Ecto neural progenitor cell (in vitro differentiated cells): ENCODE data around the gene CT45A6.
"Not testable (repeated sequence)": the region's sequence is repeated elsewhere in the genome, so short reads cannot be mapped to it uniquely, and the experiment has no call there.

ENCODE experiments used
- DNase-seq: peaks from one replicate; pipeline ENCODE4 v3.0.0-alpha.2; 2018; ENCODE audit warnings: low spot score

Gene CT45A6

DNA sequence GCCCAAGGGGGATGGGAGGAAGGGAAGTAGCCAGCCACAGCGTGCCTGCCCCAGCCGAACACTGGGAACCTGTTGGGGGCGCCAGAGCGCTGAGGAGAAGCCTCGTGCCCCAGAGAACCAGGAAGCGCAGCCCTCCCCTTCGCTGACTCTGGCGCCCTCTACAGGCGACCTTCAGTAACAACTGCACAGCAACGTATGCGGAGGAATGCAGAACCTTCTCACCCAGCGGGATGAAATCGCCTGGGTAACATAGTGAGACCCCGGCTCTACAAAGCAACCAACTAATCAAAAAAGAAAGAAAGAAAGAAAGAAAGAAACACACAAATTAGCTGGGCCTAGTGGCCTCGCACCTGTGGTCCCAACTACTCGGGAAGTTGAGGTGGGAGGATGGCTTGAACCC is at the start of gene CT45A6:
TSS of gene CT45A6 (minus strand) at position 101 of the 400 bp plus-strand sequence. CDS start 3,794 bp downstream, outside the sequence.
- DNase-seq = not testable (repeated sequence)

DNA sequence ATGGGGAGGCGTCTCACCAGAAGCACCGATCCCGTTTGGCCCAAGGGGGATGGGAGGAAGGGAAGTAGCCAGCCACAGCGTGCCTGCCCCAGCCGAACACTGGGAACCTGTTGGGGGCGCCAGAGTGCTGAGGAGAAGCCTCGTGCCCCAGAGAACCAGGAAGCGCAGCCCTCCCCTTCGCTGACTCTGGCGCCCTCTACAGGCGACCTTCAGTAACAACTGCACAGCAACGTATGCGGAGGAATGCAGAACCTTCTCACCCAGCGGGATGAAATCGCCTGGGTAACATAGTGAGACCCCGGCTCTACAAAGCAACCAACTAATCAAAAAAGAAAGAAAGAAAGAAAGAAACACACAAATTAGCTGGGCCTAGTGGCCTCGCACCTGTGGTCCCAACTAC is 34.6 kb upstream of the CT45A6 start, which contains the start of gene CT45A7:
TSS of gene CT45A7 (minus strand) at position 101 of the 400 bp plus-strand sequence. CDS start 3,747 bp downstream, outside the sequence.
- DNase-seq = not testable (repeated sequence)

- DNase-seq = not testable (repeated sequence)
Measured at GRCh38 chrX:135819912-135820311, 17.3 kb upstream of the CT45A6 start, which contains the start of gene CT45A2. Gene CT45A2, minus strand, starts transcription at chrX:135820012. Its CDS starts 3,747 bp downstream, at chrX:135816265.

- DNase-seq = not testable (repeated sequence)
Measured at GRCh38 chrX:135785403-135785802, 17.2 kb downstream of the CT45A6 start, which contains the start of gene CT45A5. Gene CT45A5, minus strand, starts transcription at chrX:135785503. Its CDS starts 3,774 bp downstream, at chrX:135781729.

DNA sequence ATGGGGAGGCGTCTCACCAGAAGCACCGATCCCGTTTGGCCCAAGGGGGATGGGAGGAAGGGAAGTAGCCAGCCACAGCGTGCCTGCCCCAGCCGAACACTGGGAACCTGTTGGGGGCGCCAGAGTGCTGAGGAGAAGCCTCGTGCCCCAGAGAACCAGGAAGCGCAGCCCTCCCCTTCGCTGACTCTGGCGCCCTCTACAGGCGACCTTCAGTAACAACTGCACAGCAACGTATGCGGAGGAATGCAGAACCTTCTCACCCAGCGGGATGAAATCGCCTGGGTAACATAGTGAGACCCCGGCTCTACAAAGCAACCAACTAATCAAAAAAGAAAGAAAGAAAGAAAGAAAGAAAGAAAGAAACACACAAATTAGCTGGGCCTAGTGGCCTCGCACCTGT is 34.5 kb downstream of the CT45A6 start, which contains the start of gene CT45A3:
TSS of gene CT45A3 (minus strand) at position 101 of the 400 bp plus-strand sequence. CDS start 3,747 bp downstream, outside the sequence.
- DNase-seq = not testable (repeated sequence)

DNA sequence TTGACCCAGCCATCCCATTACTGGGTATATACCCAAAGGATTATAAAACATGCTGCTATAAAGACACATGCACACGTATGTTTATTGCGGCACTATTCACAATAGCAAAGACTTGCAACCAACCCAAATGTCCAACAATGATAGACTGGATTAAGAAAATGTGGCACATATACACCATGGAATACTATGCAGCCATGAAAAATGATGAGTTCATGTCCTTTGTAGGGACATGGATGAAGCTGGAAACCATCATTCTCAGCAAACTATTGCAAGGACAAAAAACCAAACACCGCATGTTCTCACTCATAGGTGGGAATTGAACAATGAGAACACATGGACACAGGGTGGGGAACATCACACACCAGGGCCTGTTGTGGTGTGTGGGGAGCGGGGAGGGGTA is 57.8 kb downstream of the CT45A6 start:
- not testable (repeated sequence) for DNase-seq
